A549 treated with ZK216348 at 1 μM for 4 hours (cell line): ENCODE results near the gene SCNN1B. TPM values are rescaled to one million over a fixed set of nuclear protein-coding genes. Genes with fewer than 3 reads are reported as not detected.

Source experiments
- total RNA-seq: library from RNA; stranded (reverse); fragments of 200-300 nt; extraction: Qiagen RNA extraction; gene quantifications from 5 replicates; pipeline ENCODE4 v1.2.3, GENCODE V29; 2022; ENCODE audit warnings: low read depth

Gene SCNN1B
- 0.09 to 0.34 TPM (median 0.21 TPM) in 5 replicates for total RNA-seq

GRCh38 chr16:23302045-23302956, at the start of gene SCNN1B:
TSS of gene SCNN1B (plus strand) at chr16:23302302. CDS start at chr16:23348600, 46,298 bp downstream.

Other genes starting within 250 kb of the SCNN1B start
- gene USP31, start 152.8 kb upstream of the SCNN1B start, total RNA-seq = 9.1 to 13.7 TPM (median 12.7 TPM) in 5 replicates
- gene SCNN1G, start 119.6 kb upstream of the SCNN1B start, total RNA-seq = 0.37 to 0.56 TPM (median 0.52 TPM) in 5 replicates
- gene COG7, start 150.9 kb downstream of the SCNN1B start, total RNA-seq = 13.5 to 18.3 TPM (median 16.7 TPM) in 5 replicates
- 20.7 to 31.0 TPM (median 27.5 TPM) in 5 replicates for gene GGA2, start 208.2 kb downstream of the SCNN1B start, total RNA-seq